Panc1 (cell line): ENCODE data around the gene SRP54. TPM values are rescaled to one million over a fixed set of nuclear protein-coding genes. Genes with fewer than 3 reads are reported as not detected.
"Not testable (repeated sequence)": the region's sequence is repeated elsewhere in the genome, so short reads cannot be mapped to it uniquely, and the experiment has no call there.

ENCODE experiments used
- ATAC-seq: fragments of 200-7000 bp; cut with Tn5 transposase; 2 replicates; pipeline ENCODE4 v1.9.1; 2020; ENCODE audit warnings: mild to moderate bottlenecking, moderate library complexity
- BruUV-seq: library from RNA; stranded (reverse); fragments of 400-500 nt; replicated peaks from 2 replicates; lab custom pipeline; 2021; lab: Mats Ljungman, UMichigan
- CTCF ChIA-PET: fragments of 300-600 bp; sonication (Branson Sonifier 250); formaldehyde crosslinking; loops from one replicate; lab custom pipeline; 2022; ENCODE audit warnings: antibody characterized with exemption; lab: Charles Lee
- POLR2A ChIA-PET: fragments of 300-600 bp; sonication (Branson Sonifier 250); formaldehyde crosslinking; loops from one replicate; lab custom pipeline; 2022; ENCODE audit warnings: antibody characterized with exemption; lab: Charles Lee
- DNase-seq: peaks from one replicate; pipeline ENCODE4 v3.0.0-alpha.2; 2010; ENCODE audit warnings: low read depth, low spot score
- H3K27ac ChIP-seq: 2 replicates; pipeline ENCODE4 v1.5.1; 2011; ENCODE audit warnings: mild to moderate bottlenecking, low read length, inconsistent platforms
- H3K27me3 ChIP-seq: fragments of 200-500 bp; sonication (Bioruptor generic); 2 replicates; pipeline ENCODE4 v1.6.0; 2014; ENCODE audit warnings: low read length, inconsistent platforms; ENCODE audit not compliant: control insufficient read depth, insufficient read depth
- H3K36me3 ChIP-seq: fragments of 200-500 bp; sonication (Bioruptor generic); 2 replicates; pipeline ENCODE4 v1.5.1; 2014; ENCODE audit warnings: inconsistent platforms, mild to moderate bottlenecking, low read length, moderate library complexity; ENCODE audit not compliant: control insufficient read depth, insufficient read depth
- H3K4me1 ChIP-seq: 2 replicates; pipeline ENCODE4 v1.5.1; 2011; ENCODE audit warnings: inconsistent platforms, mild to moderate bottlenecking, low read length, moderate library complexity; ENCODE audit not compliant: control insufficient read depth, insufficient read depth
- H3K4me3 ChIP-seq, 2 experiments: 2 replicates each; pipeline ENCODE4 v1.5.1; 2011 to 2012; ENCODE audit warnings: low read depth in 2 of 2, low read length in 2 of 2, mild to moderate bottlenecking in 2 of 2, inconsistent platforms in 1 of 2, moderate library complexity in 1 of 2
- H3K9me3 ChIP-seq: fragments of 200-500 bp; sonication (Bioruptor generic); 2 replicates; pipeline ENCODE4 v1.5.1; 2014; ENCODE audit warnings: low read depth, mild to moderate bottlenecking, inconsistent platforms, low read length, moderate library complexity; ENCODE audit not compliant: control insufficient read depth, insufficient read depth
- POLR2AphosphoS5 ChIP-seq: IDR thresholded peaks from 2 replicates; pipeline ENCODE4 v1.6.1; 2012; ENCODE audit warnings: mild to moderate bottlenecking, low read depth, low read length, moderate library complexity
- REST ChIP-seq, 2 experiments: IDR thresholded peaks; 2 replicates each; pipeline ENCODE4 v1.6.1; 2011 to 2012; ENCODE audit warnings: low read depth in 2 of 2, control low read depth in 1 of 2, low read length in 1 of 2, mild to moderate bottlenecking in 1 of 2, moderate library complexity in 1 of 2; ENCODE audit not compliant: insufficient read depth in 1 of 2
- TCF7L2 ChIP-seq: IDR thresholded peaks from 2 replicates; pipeline ENCODE4 v1.6.1; 2011; ENCODE audit warnings: mild to moderate bottlenecking, low read depth, low read length, inconsistent platforms
- in situ Hi-C: cut with HindIII; loops from 2 replicates; pipeline ENCODE4 v1.10.0; 2016; ENCODE audit warnings: low sequenced_read_pairs, low pct_unique_long_range_greater_than_20kb
- intact Hi-C: fragments of 100-400 bp; cut with micrococcal nuclease; formaldehyde crosslinking; loops from one replicate; pipeline ENCODE4 v1.10.0; 2022; ENCODE audit not compliant: unreplicated experiment
- total RNA-seq: library from RNA; stranded (reverse); gene quantifications from one replicate; pipeline ENCODE4 v1.2.1, GENCODE V29; 2021; ENCODE audit not compliant: unreplicated experiment
- TF ChIP-seq, protein P1 (sequence below): fragments of 450-650 bp; IDR thresholded peaks from 2 replicates; pipeline ENCODE4 v1.5.1; 2017; ENCODE audit warnings: mild to moderate bottlenecking

Gene SRP54
- total RNA-seq, 1 experiment from 2014 or later, result 53.2 TPM

GRCh38 chr14:35052637-35053036 lies 69.8 kb downstream of the SRP54 start:
- TF ChIP-seq POLR2AphosphoS5 (no peak), REST (IDR thresholded peaks at IDR 0.05; ENCODE audit: insufficient read depth in 1 of 2, low read depth in 2 of 2, low read length in 1 of 2) (no peak), TCF7L2 (no peak)
- TF ChIP-seq, protein P1, sequence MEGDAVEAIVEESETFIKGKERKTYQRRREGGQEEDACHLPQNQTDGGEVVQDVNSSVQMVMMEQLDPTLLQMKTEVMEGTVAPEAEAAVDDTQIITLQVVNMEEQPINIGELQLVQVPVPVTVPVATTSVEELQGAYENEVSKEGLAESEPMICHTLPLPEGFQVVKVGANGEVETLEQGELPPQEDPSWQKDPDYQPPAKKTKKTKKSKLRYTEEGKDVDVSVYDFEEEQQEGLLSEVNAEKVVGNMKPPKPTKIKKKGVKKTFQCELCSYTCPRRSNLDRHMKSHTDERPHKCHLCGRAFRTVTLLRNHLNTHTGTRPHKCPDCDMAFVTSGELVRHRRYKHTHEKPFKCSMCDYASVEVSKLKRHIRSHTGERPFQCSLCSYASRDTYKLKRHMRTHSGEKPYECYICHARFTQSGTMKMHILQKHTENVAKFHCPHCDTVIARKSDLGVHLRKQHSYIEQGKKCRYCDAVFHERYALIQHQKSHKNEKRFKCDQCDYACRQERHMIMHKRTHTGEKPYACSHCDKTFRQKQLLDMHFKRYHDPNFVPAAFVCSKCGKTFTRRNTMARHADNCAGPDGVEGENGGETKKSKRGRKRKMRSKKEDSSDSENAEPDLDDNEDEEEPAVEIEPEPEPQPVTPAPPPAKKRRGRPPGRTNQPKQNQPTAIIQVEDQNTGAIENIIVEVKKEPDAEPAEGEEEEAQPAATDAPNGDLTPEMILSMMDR, result no peak
- no peaks in the 10 kb centered on the region; the same call in 1 of the 2 replicates for H3K36me3 ChIP-seq
- H3K4me1 ChIP-seq, result peaks cover 5% of the 10 kb centered on the region; the same call in 1 of the 2 replicates
- DNase-seq (no peak), ATAC-seq (no peak)
- no peak overlapping the region for H3K4me3 ChIP-seq
- no peaks in the 10 kb centered on the region for H3K9me3 ChIP-seq
- no TSS peak for BruUV-seq
- POLR2A ChIA-PET, result no interaction called here
- CTCF ChIA-PET, result no interaction called here
- H3K27ac ChIP-seq, result no peak overlapping the region
- in situ Hi-C loops, result no loop called here
- intact Hi-C loops, result no loop called here
- no peaks in the 10 kb centered on the region for H3K27me3 ChIP-seq

DNA sequence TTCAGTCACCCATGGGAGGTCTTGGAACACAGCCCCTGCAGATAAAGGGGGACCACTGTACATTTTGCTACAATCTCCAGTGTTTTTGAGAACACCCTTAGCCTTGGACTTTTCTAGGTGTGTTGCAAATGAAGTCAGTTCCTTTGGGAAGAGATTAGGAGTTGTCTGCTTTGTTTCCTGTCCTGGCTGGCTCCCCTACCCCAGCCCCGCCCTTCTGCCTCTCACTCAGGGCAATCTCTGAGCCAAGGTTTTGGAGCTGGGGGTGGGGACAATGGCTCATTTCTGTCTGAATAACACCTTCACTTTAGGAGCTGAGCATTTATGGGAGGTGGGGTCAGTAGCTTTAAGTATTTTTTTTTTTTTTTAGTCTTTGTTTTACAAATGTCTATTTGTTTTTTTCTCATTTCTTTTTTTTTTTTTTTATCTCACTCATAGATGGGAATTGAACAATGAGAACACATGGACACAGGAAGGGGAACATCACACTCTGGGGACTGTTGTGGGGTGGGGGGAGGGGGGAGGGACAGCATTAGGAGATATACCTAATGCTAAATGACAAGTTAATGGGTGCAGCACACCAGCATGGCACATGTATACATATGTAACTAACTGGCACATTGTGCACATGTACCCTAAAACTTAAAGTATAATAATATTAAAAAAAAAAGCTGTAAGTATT lies 78.5 kb downstream of the SRP54 start:
- DNase-seq, H3K36me3 ChIP-seq, CTCF ChIA-PET, in situ Hi-C loops, BruUV-seq, intact Hi-C loops, H3K27me3 ChIP-seq, H3K4me1 ChIP-seq, H3K4me3 ChIP-seq, H3K27ac ChIP-seq, H3K9me3 ChIP-seq, ATAC-seq: not testable (repeated sequence)
- POLR2A ChIA-PET, result interaction anchor here (0.7 kb wide), 1 partner anchor 11 kb away, joined by 14 read pairs; no protein-coding TSS in a partner anchor

- intact Hi-C loops, H3K9me3 ChIP-seq, in situ Hi-C loops, DNase-seq, H3K27ac ChIP-seq, ATAC-seq, POLR2A ChIA-PET, H3K4me1 ChIP-seq, BruUV-seq, H3K4me3 ChIP-seq, H3K27me3 ChIP-seq, H3K36me3 ChIP-seq: not testable (repeated sequence)
- CTCF ChIA-PET, result interaction anchor here (0.6 kb wide), 2 partner anchors 232 to 302 kb away, joined by 5 to 6 read pairs; no protein-coding TSS in a partner anchor
Observed at GRCh38 chr14:35065731-35066130, 82.9 kb downstream of the SRP54 start.
